DND-41 (cell line): ENCODE results near the gene HSBP1L1.

Source experiments
- ATAC-seq: fragments of 200-7000 bp; cut with Tn5 transposase; 3 replicates; pipeline ENCODE4 v1.9.1; 2021; ENCODE audit warnings: low read depth; ENCODE audit not compliant: insufficient read depth
- DNase-seq: peaks from one replicate; pipeline ENCODE4 v3.0.0-alpha.2; 2020
- H2AFZ ChIP-seq: 2 replicates; pipeline ENCODE4 v1.6.0; 2012; ENCODE audit warnings: low read depth, low read length
- H3K27ac ChIP-seq: 2 replicates; pipeline ENCODE4 v1.5.1; 2012; ENCODE audit warnings: low read length, inconsistent platforms
- H3K27me3 ChIP-seq: fragments of 200-600 bp; sonication (generic); 2 replicates; pipeline ENCODE4 v1.6.0; 2012; ENCODE audit warnings: low read length, mild to moderate bottlenecking, inconsistent platforms; ENCODE audit not compliant: insufficient read depth, poor library complexity
- H3K36me3 ChIP-seq: 2 replicates; pipeline ENCODE4 v1.5.1; 2012; ENCODE audit warnings: low read length, inconsistent platforms; ENCODE audit not compliant: insufficient read depth
- H3K4me1 ChIP-seq: 2 replicates; pipeline ENCODE4 v1.5.1; 2012; ENCODE audit warnings: mild to moderate bottlenecking, low read length; ENCODE audit not compliant: insufficient read depth
- H3K4me2 ChIP-seq: 2 replicates; pipeline ENCODE4 v1.6.0; 2012; ENCODE audit warnings: mild to moderate bottlenecking, moderate library complexity, low read length, inconsistent platforms; ENCODE audit not compliant: insufficient read depth
- H3K4me3 ChIP-seq, 2 experiments: fragments of 200-600 bp in 1 of 2; shearing (Covaris generic) in 1 of 2; 2 replicates each; pipeline ENCODE4 v1.5.1; 2012 to 2016; ENCODE audit warnings: inconsistent platforms in 2 of 2, low read length in 2 of 2, mild to moderate bottlenecking in 2 of 2, low read depth in 1 of 2, moderate library complexity in 1 of 2
- H3K79me2 ChIP-seq: 2 replicates; pipeline ENCODE4 v1.6.0; 2012; ENCODE audit warnings: low read length, inconsistent platforms; ENCODE audit not compliant: insufficient read depth
- H3K9ac ChIP-seq: 2 replicates; pipeline ENCODE4 v1.6.0; 2012; ENCODE audit warnings: low read depth, mild to moderate bottlenecking, inconsistent platforms, low read length, moderate library complexity
- H3K9me3 ChIP-seq: 2 replicates; pipeline ENCODE4 v1.5.1; 2012; ENCODE audit warnings: low read length, moderate library complexity, mild to moderate bottlenecking, inconsistent platforms; ENCODE audit not compliant: insufficient read depth, severe bottlenecking
- H4K20me1 ChIP-seq: 2 replicates; pipeline ENCODE4 v1.6.0; 2012; ENCODE audit warnings: low read length; ENCODE audit not compliant: insufficient read depth
- EZH2 ChIP-seq: IDR thresholded peaks from 3 replicates; pipeline ENCODE4 v1.6.1; 2012; ENCODE audit warnings: borderline replicate concordance, low read depth, mild to moderate bottlenecking, moderate library complexity, low read length, inconsistent platforms; ENCODE audit not compliant: severe bottlenecking
- TF ChIP-seq, protein P1 (sequence below): IDR thresholded peaks from 2 replicates; pipeline ENCODE4 v1.5.1; 2012; ENCODE audit warnings: borderline replicate concordance, low read length, moderate library complexity, mild to moderate bottlenecking; ENCODE audit not compliant: poor library complexity, severe bottlenecking; ENCODE audit errors: extremely low read depth

Gene HSBP1L1

GRCh38 chr18:79951545-79952455 is 12.6 kb upstream of the HSBP1L1 start, which contains the start of gene SLC66A2:
TSS of gene SLC66A2 (minus strand) at chr18:79951653. CDS start at chr18:79950926, 727 bp downstream.
- DNase-seq (peak; percentile 92), ATAC-seq (peak; percentile 89)
- TF ChIP-seq EZH2, result no peak
- TF ChIP-seq, protein P1, sequence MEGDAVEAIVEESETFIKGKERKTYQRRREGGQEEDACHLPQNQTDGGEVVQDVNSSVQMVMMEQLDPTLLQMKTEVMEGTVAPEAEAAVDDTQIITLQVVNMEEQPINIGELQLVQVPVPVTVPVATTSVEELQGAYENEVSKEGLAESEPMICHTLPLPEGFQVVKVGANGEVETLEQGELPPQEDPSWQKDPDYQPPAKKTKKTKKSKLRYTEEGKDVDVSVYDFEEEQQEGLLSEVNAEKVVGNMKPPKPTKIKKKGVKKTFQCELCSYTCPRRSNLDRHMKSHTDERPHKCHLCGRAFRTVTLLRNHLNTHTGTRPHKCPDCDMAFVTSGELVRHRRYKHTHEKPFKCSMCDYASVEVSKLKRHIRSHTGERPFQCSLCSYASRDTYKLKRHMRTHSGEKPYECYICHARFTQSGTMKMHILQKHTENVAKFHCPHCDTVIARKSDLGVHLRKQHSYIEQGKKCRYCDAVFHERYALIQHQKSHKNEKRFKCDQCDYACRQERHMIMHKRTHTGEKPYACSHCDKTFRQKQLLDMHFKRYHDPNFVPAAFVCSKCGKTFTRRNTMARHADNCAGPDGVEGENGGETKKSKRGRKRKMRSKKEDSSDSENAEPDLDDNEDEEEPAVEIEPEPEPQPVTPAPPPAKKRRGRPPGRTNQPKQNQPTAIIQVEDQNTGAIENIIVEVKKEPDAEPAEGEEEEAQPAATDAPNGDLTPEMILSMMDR, result peak; percentile 9
- H3K9ac ChIP-seq, result peak within 1 kb of the TSS; percentile 71
- no peaks in the 10 kb centered on the region for H3K9me3 ChIP-seq
- peak within 1 kb of the TSS; percentile 79 to 96; a peak in 3 of 4 replicates for H3K4me3 ChIP-seq
- peaks cover 21% of the 10 kb centered on the region for H3K36me3 ChIP-seq
- peaks cover 35% of the 10 kb centered on the region for H4K20me1 ChIP-seq
- no peaks in the 10 kb centered on the region for H3K27me3 ChIP-seq
- H2AFZ ChIP-seq, result peak within 1 kb of the TSS; percentile 77
- H3K79me2 ChIP-seq, result peaks cover 44% of the 10 kb centered on the region
- peak within 1 kb of the TSS; percentile 100 for H3K4me2 ChIP-seq
- H3K4me1 ChIP-seq, result peaks cover 38% of the 10 kb centered on the region
- H3K27ac ChIP-seq, result peak within 1 kb of the TSS; percentile 73

DNA sequence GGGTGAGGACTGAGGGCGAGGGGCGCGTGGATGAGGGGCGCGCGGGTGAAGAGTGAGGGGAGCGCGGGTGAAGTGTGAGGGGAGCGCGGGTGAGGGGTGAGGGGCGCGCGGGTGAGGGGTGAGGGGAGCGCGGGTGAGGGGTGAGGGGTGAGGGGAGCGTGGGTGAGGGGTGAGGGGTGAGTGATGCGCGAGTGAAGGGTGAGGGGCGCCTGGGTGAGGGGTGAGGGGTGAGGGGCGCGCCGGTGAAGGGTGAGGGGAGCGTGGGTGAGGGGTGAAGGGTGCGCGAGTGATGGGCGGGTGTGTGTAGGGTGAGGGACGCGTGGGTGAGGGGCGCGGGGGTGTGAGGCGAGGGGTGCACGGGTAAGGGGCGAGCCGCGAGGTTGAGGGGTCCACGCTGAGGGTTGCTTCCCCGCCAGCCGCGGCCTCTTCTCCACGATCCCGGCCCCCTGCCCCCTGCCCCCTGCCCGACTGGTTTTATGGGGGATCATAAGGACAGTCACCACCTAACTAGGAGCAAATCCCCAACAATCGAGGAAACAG is 11.9 kb upstream of the HSBP1L1 start:
- H3K9me3 ChIP-seq, result no peaks in the 10 kb centered on the region
- TF ChIP-seq, protein P1, result no peak
- TF ChIP-seq EZH2, result no peak
- no peak overlapping the region for H3K4me3 ChIP-seq
- DNase-seq, result no peak
- H2AFZ ChIP-seq, result no peak overlapping the region; the same call in 1 of the 2 replicates
- peaks cover 17% of the 10 kb centered on the region for H3K36me3 ChIP-seq
- peak overlapping the region; percentile 100; the same call in 1 of the 2 replicates for H3K4me2 ChIP-seq
- H3K27ac ChIP-seq, result no peak overlapping the region
- no peak for ATAC-seq
- H3K79me2 ChIP-seq, result peaks cover 37% of the 10 kb centered on the region
- H3K4me1 ChIP-seq, result peaks cover 38% of the 10 kb centered on the region
- no peaks in the 10 kb centered on the region for H3K27me3 ChIP-seq
- no peak overlapping the region for H3K9ac ChIP-seq
- peaks cover 30% of the 10 kb centered on the region for H4K20me1 ChIP-seq

DNA sequence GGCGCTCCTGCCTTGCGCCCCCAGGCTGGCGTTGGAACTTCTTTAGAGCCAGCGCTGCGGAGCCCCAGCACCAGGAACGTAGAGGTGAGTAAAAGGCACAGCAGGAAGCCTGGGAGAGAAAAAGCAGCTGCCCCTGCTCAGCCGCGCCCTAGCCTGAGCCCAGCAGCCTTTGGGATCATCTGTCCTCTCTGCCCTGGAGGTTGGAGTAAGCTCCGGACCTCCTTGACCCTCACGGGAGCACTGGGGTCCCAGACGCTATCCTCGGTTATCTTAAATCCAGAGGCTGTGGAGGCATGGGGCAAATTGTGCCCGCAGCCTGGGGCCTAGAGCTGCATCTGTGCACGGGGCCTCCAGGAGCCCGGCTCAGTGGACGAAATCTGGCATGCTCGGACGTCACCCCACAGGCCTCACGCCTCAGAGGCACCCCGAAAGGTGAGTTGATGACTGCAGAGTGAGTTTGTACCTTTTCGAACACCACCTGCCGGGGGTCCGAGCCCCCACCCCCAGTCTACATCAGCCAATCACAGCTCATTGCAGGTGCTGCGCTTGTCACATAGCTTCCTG is 11.4 kb upstream of the HSBP1L1 start:
- Histone ChIP-seq H3K4me3 (no peak overlapping the region), H3K36me3 (peaks cover 17% of the 10 kb centered on the region), H2AFZ (no peak overlapping the region), H4K20me1 (peaks cover 25% of the 10 kb centered on the region), H3K4me1 (peaks cover 33% of the 10 kb centered on the region), H3K79me2 (peaks cover 32% of the 10 kb centered on the region), H3K27me3 (no peaks in the 10 kb centered on the region), H3K9ac (no peak overlapping the region), H3K27ac (no peak overlapping the region), H3K9me3 (no peaks in the 10 kb centered on the region), H3K4me2 (no peak overlapping the region)
- ATAC-seq, result no peak
- TF ChIP-seq, protein P1, result no peak
- no peak for TF ChIP-seq EZH2
- no peak for DNase-seq
